Neuronal stem cell (in vitro differentiated cells): Measurements from ENCODE around the gene PRR4.

Source experiments
- DNase-seq: peaks from one replicate; pipeline ENCODE4 v3.0.0-alpha.2; 2013; ENCODE audit warnings: low spot score
- H2AFZ ChIP-seq: one replicate; pipeline ENCODE4 v1.6.1; 2013; ENCODE audit warnings: mild to moderate bottlenecking, low read length, inconsistent platforms
- H2AK5ac ChIP-seq: 2 replicates; pipeline ENCODE4 v1.6.1; 2013; ENCODE audit warnings: low read depth, mild to moderate bottlenecking, inconsistent platforms, low read length, moderate library complexity, mixed read lengths
- H2BK120ac ChIP-seq: 2 replicates; pipeline ENCODE4 v1.6.1; 2013; ENCODE audit warnings: low read depth, mild to moderate bottlenecking, inconsistent platforms, low read length, moderate library complexity, mixed read lengths
- H2BK12ac ChIP-seq: one replicate; pipeline ENCODE4 v1.6.1; 2013; ENCODE audit warnings: low read length, inconsistent platforms
- H2BK15ac ChIP-seq: 2 replicates; pipeline ENCODE4 v1.6.1; 2013; ENCODE audit warnings: mild to moderate bottlenecking, low read length, inconsistent platforms, mixed read lengths
- H2BK5ac ChIP-seq: one replicate; pipeline ENCODE4 v1.6.1; 2013; ENCODE audit warnings: inconsistent platforms, mild to moderate bottlenecking, low read length, moderate library complexity
- H3K14ac ChIP-seq: one replicate; pipeline ENCODE4 v1.6.1; 2013; ENCODE audit warnings: low read length, inconsistent platforms
- H3K18ac ChIP-seq: 2 replicates; pipeline ENCODE4 v1.6.1; 2013; ENCODE audit warnings: low read length, inconsistent platforms
- H3K23ac ChIP-seq: 2 replicates; pipeline ENCODE4 v1.6.1; 2013; ENCODE audit warnings: low read depth, mild to moderate bottlenecking, mixed read lengths, low read length, inconsistent platforms; ENCODE audit not compliant: poor library complexity
- H3K27ac ChIP-seq: replicated peaks from 3 replicates; pipeline ENCODE4 v1.5.1; 2013; ENCODE audit warnings: low read length, inconsistent platforms
- H3K27me3 ChIP-seq, 3 experiments: 2 replicates each; pipeline ENCODE4 v1.6.1; 2013; ENCODE audit warnings: low read length in 3 of 3, mild to moderate bottlenecking in 2 of 3, inconsistent platforms in 1 of 3, low read depth in 1 of 3, mixed read lengths in 1 of 3, moderate library complexity in 1 of 3; ENCODE audit not compliant: control insufficient read depth in 3 of 3, insufficient read depth in 3 of 3
- H3K36me3 ChIP-seq, 2 donors: replicated peaks in 1 of 2; 2 replicates each; pipeline ENCODE4 v1.6.1; 2013; ENCODE audit warnings: low read length in 2 of 2; ENCODE audit not compliant: control insufficient read depth in 2 of 2, insufficient read depth in 2 of 2
- H3K4ac ChIP-seq: 2 replicates; pipeline ENCODE4 v1.6.1; 2013; ENCODE audit warnings: inconsistent platforms, mild to moderate bottlenecking, low read length, moderate library complexity
- H3K4me1 ChIP-seq, 2 donors: 1 replicate in 1 of 2; 2 replicates in 1 of 2; pipeline ENCODE4 v1.6.1; 2013; ENCODE audit warnings: low read length in 2 of 2, low read depth in 1 of 2; ENCODE audit not compliant: control insufficient read depth in 2 of 2, insufficient read depth in 1 of 2
- H3K4me2 ChIP-seq: one replicate; pipeline ENCODE4 v1.6.1; 2013; ENCODE audit warnings: mild to moderate bottlenecking, low read length, inconsistent platforms; ENCODE audit not compliant: insufficient read depth, poor library complexity, severe bottlenecking
- H3K4me3 ChIP-seq, 2 donors: 2 replicates each; pipeline ENCODE4 v1.5.1; 2013; ENCODE audit warnings: low read length in 2 of 2, mild to moderate bottlenecking in 2 of 2, inconsistent platforms in 1 of 2, moderate library complexity in 1 of 2
- H3K79me1 ChIP-seq: one replicate; pipeline ENCODE4 v1.6.1; 2013; ENCODE audit warnings: low read depth, mild to moderate bottlenecking, inconsistent platforms, low read length, moderate library complexity
- H3K9ac ChIP-seq: one replicate; pipeline ENCODE4 v1.6.1; 2013; ENCODE audit warnings: mild to moderate bottlenecking, low read depth, low read length, inconsistent platforms; ENCODE audit not compliant: poor library complexity
- H3K9me3 ChIP-seq, 2 donors: replicated peaks in 1 of 2; 2 replicates each; pipeline versions ENCODE3 to v1.6.1; 2013; ENCODE audit warnings: low read length in 2 of 2, mild to moderate bottlenecking in 2 of 2, inconsistent platforms in 1 of 2, low read depth in 1 of 2, mixed read lengths in 1 of 2, moderate library complexity in 1 of 2; ENCODE audit not compliant: control insufficient read depth in 2 of 2, insufficient read depth in 1 of 2
- H4K8ac ChIP-seq: one replicate; pipeline ENCODE4 v1.6.1; 2013; ENCODE audit warnings: low read depth, mild to moderate bottlenecking, inconsistent platforms, low read length, moderate library complexity
- H4K91ac ChIP-seq: one replicate; pipeline ENCODE4 v1.6.1; 2013; ENCODE audit warnings: low read length, low read depth, mild to moderate bottlenecking, inconsistent platforms; ENCODE audit not compliant: poor library complexity
- WGBS, 2 donors: extraction: QIAGEN DNeasy Blood & Tissue Kit; methylation state at CpG; one replicate each; pipeline ENCODE4 v1.1.7; 2013; ENCODE audit warnings: missing lambda C conversion rate in 2 of 2, mixed read lengths in 1 of 2; ENCODE audit not compliant: insufficient read length in 2 of 2, insufficient replicate concordance in 1 of 2; ENCODE audit errors: extremely low coverage in 2 of 2; 5-methylcytosine and 5-hydroxymethylcytosine counted together

The PRR4 gene

GRCh38 chr12:10826258-10826657 is 23.0 kb downstream of the PRR4 start, which contains the start of gene TAS2R10:
TAS2R10 (minus strand) TSS chr12:10826358; CDS start chr12:10826269, 89 bp downstream.
- Histone ChIP-seq H3K9ac (no peak within 1 kb of the TSS), H3K23ac (no peak within 1 kb of the TSS)

GRCh38 chr12:10824957-10825356 is 24.3 kb downstream of the PRR4 start:
- Histone ChIP-seq H2BK12ac (no peak overlapping the region), H4K8ac (no peak overlapping the region), H3K4me3 (no peak overlapping the region), H3K4me1 (peaks cover 0 to under 1% of the 10 kb centered on the region in 2 donors), H3K36me3 (no peaks in the 10 kb centered on the region), H3K4me2 (no peak overlapping the region), H3K4ac (no peak overlapping the region), H2AK5ac (no peak overlapping the region), H3K9ac (no peak overlapping the region), H3K18ac (no peak overlapping the region), H3K79me1 (no peaks in the 10 kb centered on the region), H2BK5ac (no peak overlapping the region), H3K14ac (no peak overlapping the region), H3K23ac (no peak overlapping the region), H2BK120ac (no peak overlapping the region), H2BK15ac (no peak overlapping the region), H3K27me3 (no peaks in the 10 kb centered on the region), H3K9me3 (no peaks in the 10 kb centered on the region), H2AFZ (no peak overlapping the region), H4K91ac (no peak overlapping the region), H3K27ac (no peak overlapping the region)
- no CpG with 5 or more reads among the region's 3 CpGs for WGBS, 2 donors
- DNase-seq = no peak

More at GRCh38 chr12:10826258-10826657, 23.0 kb downstream of the PRR4 start, which contains the start of gene TAS2R10:
- Histone ChIP-seq H2AFZ (no peak within 1 kb of the TSS), H3K27me3 (no peaks in the 10 kb centered on the region), H3K18ac (no peak within 1 kb of the TSS), H3K27ac (no peak within 1 kb of the TSS), H2BK5ac (no peak within 1 kb of the TSS), H4K8ac (no peak within 1 kb of the TSS), H4K91ac (no peak within 1 kb of the TSS), H3K79me1 (no peaks in the 10 kb centered on the region), H2BK12ac (no peak within 1 kb of the TSS), H3K4me3 (no peak within 1 kb of the TSS), H3K4me1 (no peaks in the 10 kb centered on the region), H2BK15ac (no peak within 1 kb of the TSS), H3K4ac (no peak within 1 kb of the TSS), H3K14ac (no peak within 1 kb of the TSS), H2AK5ac (no peak within 1 kb of the TSS), H3K36me3 (no peaks in the 10 kb centered on the region), H3K9me3 (no peaks in the 10 kb centered on the region), H3K4me2 (no peak within 1 kb of the TSS), H2BK120ac (no peak within 1 kb of the TSS)
- WGBS, 2 donors = no CpG with 5 or more reads among the region's 3 CpGs
- no peak for DNase-seq

- H2BK120ac ChIP-seq = no peak overlapping the region
- H3K4ac ChIP-seq = no peak overlapping the region
- no peak overlapping the region for H3K4me2 ChIP-seq
- no peaks in the 10 kb centered on the region for H3K79me1 ChIP-seq
- H4K8ac ChIP-seq = no peak overlapping the region
- H3K27ac ChIP-seq = no peak overlapping the region
- H3K36me3 ChIP-seq = no peaks in the 10 kb centered on the region
- no peak overlapping the region for H3K4me3 ChIP-seq
- H3K18ac ChIP-seq = no peak overlapping the region
- H4K91ac ChIP-seq = no peak overlapping the region
- H2AFZ ChIP-seq = no peak overlapping the region
- no peak overlapping the region for H2BK5ac ChIP-seq
- peaks cover 0 to 2% of the 10 kb centered on the region in 2 donors for H3K9me3 ChIP-seq
- H3K27me3 ChIP-seq = no peaks in the 10 kb centered on the region
- H3K23ac ChIP-seq = no peak overlapping the region
- no CpG with 5 or more reads among the region's 3 CpGs for WGBS, 2 donors
- no peak overlapping the region for H2BK12ac ChIP-seq
- peaks cover 1 to 4% of the 10 kb centered on the region in 2 donors for H3K4me1 ChIP-seq
- DNase-seq = no peak
- no peak overlapping the region for H3K9ac ChIP-seq
- no peak overlapping the region for H2BK15ac ChIP-seq
- H2AK5ac ChIP-seq = no peak overlapping the region
- H3K14ac ChIP-seq = no peak overlapping the region
These were observed 37.3 kb downstream of the PRR4 start for GRCh38 chr12:10811883-10812536.

- no peak within 1 kb of the TSS for H2BK15ac ChIP-seq
- no peak within 1 kb of the TSS for H3K4ac ChIP-seq
- no peak within 1 kb of the TSS for H2BK12ac ChIP-seq
- no peak within 1 kb of the TSS for H2BK120ac ChIP-seq
- no peak for DNase-seq
- no peak within 1 kb of the TSS for H4K91ac ChIP-seq
- no peak within 1 kb of the TSS for H3K9ac ChIP-seq
- no peak within 1 kb of the TSS for H3K4me3 ChIP-seq
- H4K8ac ChIP-seq = no peak within 1 kb of the TSS
- H2AFZ ChIP-seq = no peak within 1 kb of the TSS
- no peak within 1 kb of the TSS for H2BK5ac ChIP-seq
- H3K4me1 ChIP-seq = peaks cover 1 to 4% of the 10 kb centered on the region in 2 donors
- no peak within 1 kb of the TSS for H3K14ac ChIP-seq
- no peaks in the 10 kb centered on the region for H3K9me3 ChIP-seq
- H3K36me3 ChIP-seq = no peaks in the 10 kb centered on the region
- H3K27me3 ChIP-seq = no peaks in the 10 kb centered on the region
- no peak within 1 kb of the TSS for H3K18ac ChIP-seq
- no peak within 1 kb of the TSS for H3K23ac ChIP-seq
- H2AK5ac ChIP-seq = no peak within 1 kb of the TSS
- no peak within 1 kb of the TSS for H3K27ac ChIP-seq
- H3K4me2 ChIP-seq = no peak within 1 kb of the TSS
- no peaks in the 10 kb centered on the region for H3K79me1 ChIP-seq
These were observed 39.2 kb downstream of the PRR4 start, which contains the start of gene TAS2R9 for GRCh38 chr12:10810068-10810467. TAS2R9 (minus strand) TSS chr12:10810168; CDS start chr12:10810075, 93 bp downstream.
